ENCODE measurements around the gene ULK1. TPM values are rescaled to one million over a fixed set of nuclear protein-coding genes. Genes with fewer than 3 reads are reported as not detected.

ULK1 gene
- total and polyA plus RNA-seq, 4 donors: 15.4 to 32.8 (median 22.8) TPM

DNA sequence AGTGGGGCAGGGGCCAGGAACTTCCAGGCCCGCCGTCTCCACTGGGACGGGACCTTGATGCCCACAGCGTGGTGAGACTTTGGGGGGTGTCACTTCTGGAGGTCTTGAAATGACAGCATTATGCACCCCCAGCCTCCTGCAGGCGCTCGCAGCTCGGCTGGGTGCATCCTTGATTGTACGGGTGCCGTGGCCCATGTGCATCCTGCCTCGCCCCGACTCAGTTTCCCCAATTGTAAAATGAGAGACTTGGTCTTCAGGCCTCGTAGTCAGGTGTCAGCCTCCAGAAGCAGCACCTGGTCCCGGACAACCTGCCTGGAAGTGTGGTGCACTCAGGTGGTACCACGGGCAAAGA, 25.7 kb downstream of the ULK1 start:
- TF ChIP-seq, protein P1, sequence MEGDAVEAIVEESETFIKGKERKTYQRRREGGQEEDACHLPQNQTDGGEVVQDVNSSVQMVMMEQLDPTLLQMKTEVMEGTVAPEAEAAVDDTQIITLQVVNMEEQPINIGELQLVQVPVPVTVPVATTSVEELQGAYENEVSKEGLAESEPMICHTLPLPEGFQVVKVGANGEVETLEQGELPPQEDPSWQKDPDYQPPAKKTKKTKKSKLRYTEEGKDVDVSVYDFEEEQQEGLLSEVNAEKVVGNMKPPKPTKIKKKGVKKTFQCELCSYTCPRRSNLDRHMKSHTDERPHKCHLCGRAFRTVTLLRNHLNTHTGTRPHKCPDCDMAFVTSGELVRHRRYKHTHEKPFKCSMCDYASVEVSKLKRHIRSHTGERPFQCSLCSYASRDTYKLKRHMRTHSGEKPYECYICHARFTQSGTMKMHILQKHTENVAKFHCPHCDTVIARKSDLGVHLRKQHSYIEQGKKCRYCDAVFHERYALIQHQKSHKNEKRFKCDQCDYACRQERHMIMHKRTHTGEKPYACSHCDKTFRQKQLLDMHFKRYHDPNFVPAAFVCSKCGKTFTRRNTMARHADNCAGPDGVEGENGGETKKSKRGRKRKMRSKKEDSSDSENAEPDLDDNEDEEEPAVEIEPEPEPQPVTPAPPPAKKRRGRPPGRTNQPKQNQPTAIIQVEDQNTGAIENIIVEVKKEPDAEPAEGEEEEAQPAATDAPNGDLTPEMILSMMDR (IDR thresholded peaks at IDR 0.05; ENCODE audit: control extremely low read depth, extremely low read depth): no peak
- Histone ChIP-seq H3K27me3 (ENCODE audit: control insufficient read depth in 3 of 3, insufficient read depth in 3 of 3, low read length in 2 of 3) (no peaks in the 10 kb centered on the region), H3K9me3 (ENCODE audit: control insufficient read depth in 4 of 4, insufficient read depth in 3 of 4, low read length in 3 of 4) (no peaks in the 10 kb centered on the region), H3K4me1 (ENCODE audit: control insufficient read depth in 5 of 5, insufficient read depth in 5 of 5, low read length in 5 of 5) (no peaks in the 10 kb centered on the region), H3K4me3 (no peak overlapping the region), H3K27ac (ENCODE audit: low read depth in 1 of 2, low read length in 1 of 2) (no peak overlapping the region), H3K36me3 (ENCODE audit: control insufficient read depth in 4 of 4, insufficient read depth in 4 of 4, low read length in 4 of 4) (peaks cover 0 to 65% (median 14%) of the 10 kb centered on the region in 4 donors), H3K9ac (ENCODE audit: insufficient read depth in 1 of 2, low read length in 2 of 2) (no peak overlapping the region)
- DNase-seq: no peak
- ATAC-seq (ENCODE audit: insufficient read depth, low FRiP score): no peak
- WGBS, 2 donors: 95 to 96% methylated on average over 14 of the region's 14 CpGs

DNA sequence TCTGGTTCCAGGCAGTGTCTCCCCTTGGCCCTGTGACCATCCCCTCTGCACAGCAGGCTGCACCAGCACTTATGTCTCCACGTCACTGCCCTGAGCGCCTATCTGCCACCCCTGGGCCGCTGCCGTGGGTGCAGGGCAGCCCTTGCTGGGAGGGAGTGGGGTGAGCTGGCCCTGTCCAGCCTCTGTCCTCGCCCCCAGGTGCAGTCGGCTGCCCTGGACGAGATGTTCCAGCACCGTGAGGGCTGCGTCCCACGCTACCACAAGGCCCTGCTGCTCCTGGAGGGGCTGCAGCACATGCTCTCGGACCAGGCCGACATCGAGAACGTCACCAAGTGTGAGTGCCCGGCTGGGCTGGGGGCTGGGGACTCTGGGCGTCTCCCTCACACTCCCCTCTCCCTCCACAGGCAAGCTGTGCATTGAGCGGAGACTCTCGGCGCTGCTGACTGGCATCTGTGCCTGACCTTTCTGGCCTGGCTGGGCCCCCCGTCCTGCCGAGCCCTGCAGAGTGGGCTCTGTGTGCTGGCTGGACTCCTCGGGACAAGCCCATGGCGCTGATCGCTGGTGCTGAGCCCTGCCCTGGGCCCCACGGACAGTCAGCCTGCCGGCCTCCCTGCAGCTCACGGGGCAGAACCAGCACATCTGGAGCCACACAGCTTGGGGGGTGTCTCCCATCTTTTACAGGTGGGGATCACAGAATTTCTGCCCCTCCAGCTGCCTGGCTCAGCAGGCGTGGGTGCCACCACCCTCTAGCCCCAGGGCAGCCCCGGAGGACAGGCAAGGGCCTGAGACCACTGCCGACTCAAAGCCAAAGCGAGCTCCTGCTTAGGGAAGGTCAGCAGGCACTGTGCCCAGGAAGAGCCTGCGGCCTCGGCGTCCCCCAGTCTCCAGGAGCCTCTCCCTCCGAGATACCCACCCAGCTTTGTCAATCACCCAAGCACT, 26.7 kb downstream of the ULK1 start:
- TF ChIP-seq, protein P1 (IDR thresholded peaks at IDR 0.05; ENCODE audit: control extremely low read depth, extremely low read depth): no peak
- Histone ChIP-seq H3K27ac (ENCODE audit: low read depth in 1 of 2, low read length in 1 of 2) (no peak overlapping the region), H3K4me1 (ENCODE audit: control insufficient read depth in 5 of 5, insufficient read depth in 5 of 5, low read length in 5 of 5) (no peaks in the 10 kb centered on the region), H3K4me3 (no peak overlapping the region), H3K27me3 (ENCODE audit: control insufficient read depth in 3 of 3, insufficient read depth in 3 of 3, low read length in 2 of 3) (no peaks in the 10 kb centered on the region), H3K36me3 (ENCODE audit: control insufficient read depth in 4 of 4, insufficient read depth in 4 of 4, low read length in 4 of 4) (peaks cover 0 to 55% (median 11%) of the 10 kb centered on the region in 4 donors), H3K9me3 (ENCODE audit: control insufficient read depth in 4 of 4, insufficient read depth in 3 of 4, low read length in 3 of 4) (no peaks in the 10 kb centered on the region), H3K9ac (ENCODE audit: insufficient read depth in 1 of 2, low read length in 2 of 2) (no peak overlapping the region)
- ATAC-seq (ENCODE audit: insufficient read depth, low FRiP score): no peak
- 93% methylated on average over 32 to 35 of the region's 35 CpGs for WGBS, 2 donors
- DNase-seq: no peak

DNA sequence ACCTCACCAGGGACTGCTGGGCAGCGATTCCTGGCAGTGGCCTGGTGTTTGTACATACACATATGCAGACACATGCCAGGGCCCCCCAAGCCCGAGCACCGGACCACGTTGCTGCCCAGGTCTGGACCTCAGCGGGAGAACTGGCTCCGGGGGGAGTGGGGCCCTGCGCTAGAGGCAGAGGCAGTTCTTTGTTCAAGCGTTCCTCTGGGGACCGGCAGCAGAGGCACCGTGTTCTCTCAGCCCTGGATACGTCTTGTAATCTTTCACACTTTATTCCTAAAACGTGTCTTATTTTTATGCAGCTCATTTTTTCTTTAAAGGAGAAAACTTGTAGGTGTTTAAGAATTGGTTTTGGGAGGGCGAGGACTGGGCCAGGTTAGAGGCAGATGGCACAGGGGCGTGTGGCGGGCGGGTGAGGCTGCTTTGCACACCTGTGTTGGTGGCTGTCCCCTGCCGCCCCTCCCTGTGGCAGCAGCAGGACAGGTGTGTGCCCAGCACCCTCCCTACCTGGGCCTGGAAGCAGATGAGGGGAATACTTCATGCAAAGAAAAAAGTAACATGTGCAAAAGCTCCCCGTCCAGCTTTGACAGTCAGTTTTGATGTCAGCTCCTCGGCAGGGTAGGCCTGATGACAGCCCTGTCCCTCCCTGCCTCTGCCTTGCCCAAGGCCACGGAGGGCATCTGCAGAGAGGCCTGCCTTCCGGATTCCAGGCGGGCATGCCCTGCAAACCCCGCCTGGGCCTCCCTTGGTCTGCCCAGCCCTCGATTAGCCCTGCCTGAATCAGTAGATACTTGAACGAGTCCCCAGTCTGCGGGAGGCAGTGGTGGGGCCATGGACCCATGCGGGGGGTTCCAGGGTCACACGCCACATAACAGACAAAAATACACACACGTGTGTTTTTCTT, 27.7 kb downstream of the ULK1 start:
- Histone ChIP-seq H3K27ac (ENCODE audit: low read depth in 1 of 2, low read length in 1 of 2) (no peak overlapping the region), H3K9ac (ENCODE audit: insufficient read depth in 1 of 2, low read length in 2 of 2) (no peak overlapping the region), H3K9me3 (ENCODE audit: control insufficient read depth in 4 of 4, insufficient read depth in 3 of 4, low read length in 3 of 4) (no peaks in the 10 kb centered on the region), H3K4me1 (ENCODE audit: control insufficient read depth in 5 of 5, insufficient read depth in 5 of 5, low read length in 5 of 5) (no peaks in the 10 kb centered on the region), H3K27me3 (ENCODE audit: control insufficient read depth in 3 of 3, insufficient read depth in 3 of 3, low read length in 2 of 3) (no peaks in the 10 kb centered on the region), H3K36me3 (ENCODE audit: control insufficient read depth in 4 of 4, insufficient read depth in 4 of 4, low read length in 4 of 4) (peaks cover 0 to 48% (median 7%) of the 10 kb centered on the region in 4 donors), H3K4me3 (no peak overlapping the region)
- TF ChIP-seq, protein P1 (IDR thresholded peaks at IDR 0.05; ENCODE audit: control extremely low read depth, extremely low read depth): no peak
- WGBS, 2 donors: 85% methylated on average over 29 of the region's 29 CpGs
- no peak for DNase-seq
- ATAC-seq (ENCODE audit: insufficient read depth, low FRiP score): no peak
